ENCODE measurements around the gene NPAS2.

Gene NPAS2

GRCh38 chr2:101025561-101025960 lies 205.6 kb downstream of the NPAS2 start:
- DNase-seq = no peak

DNA sequence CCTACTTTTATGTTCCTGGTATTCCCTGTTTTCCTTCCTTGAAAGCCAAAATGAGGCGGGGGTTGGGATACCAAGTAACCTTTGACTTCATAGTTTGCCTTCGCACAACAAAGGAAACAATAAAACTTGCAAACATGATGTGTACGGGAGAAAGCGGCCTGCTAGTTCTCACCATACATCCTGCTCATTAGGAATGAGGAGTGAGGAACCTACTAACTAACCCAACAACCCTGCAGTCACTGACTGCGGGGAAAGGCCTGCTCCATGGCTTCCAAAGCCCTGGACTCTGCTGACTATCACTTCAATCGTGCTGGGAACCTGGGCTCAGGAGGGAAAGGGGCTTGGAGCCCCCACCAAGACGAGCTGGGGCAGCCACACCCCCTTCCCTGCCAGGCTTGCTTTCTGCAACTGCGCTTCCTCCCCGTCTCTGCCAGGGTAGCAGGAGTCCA lies 206.3 kb downstream of the NPAS2 start:
- no peak for DNase-seq

GRCh38 chr2:101026923-101027469 lies 207.1 kb downstream of the NPAS2 start:
- no peak for DNase-seq

DNA sequence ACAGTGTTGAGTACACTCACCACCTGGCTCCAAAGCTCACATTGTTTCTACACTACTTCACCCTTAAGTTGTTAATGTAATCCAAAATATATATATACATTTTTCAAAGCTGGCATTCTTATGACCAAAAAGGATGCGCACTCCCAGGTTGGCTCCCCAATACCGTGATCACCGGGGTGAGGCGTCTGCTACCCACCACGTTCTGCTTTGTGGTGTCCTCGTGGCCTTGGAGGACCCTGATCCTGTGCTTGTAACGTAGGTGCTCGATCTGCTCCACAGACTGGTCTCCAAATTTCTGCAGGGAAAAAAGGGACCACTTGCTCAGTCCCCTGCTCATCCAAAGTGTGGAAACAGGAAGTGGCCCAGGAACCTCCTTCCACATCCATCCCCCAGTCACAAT lies 207.9 kb downstream of the NPAS2 start:
- DNase-seq = no peak

GRCh38 chr2:101030866-101031554 lies 211.1 kb downstream of the NPAS2 start:
- DNase-seq = peak; percentile 15 to 26

DNA sequence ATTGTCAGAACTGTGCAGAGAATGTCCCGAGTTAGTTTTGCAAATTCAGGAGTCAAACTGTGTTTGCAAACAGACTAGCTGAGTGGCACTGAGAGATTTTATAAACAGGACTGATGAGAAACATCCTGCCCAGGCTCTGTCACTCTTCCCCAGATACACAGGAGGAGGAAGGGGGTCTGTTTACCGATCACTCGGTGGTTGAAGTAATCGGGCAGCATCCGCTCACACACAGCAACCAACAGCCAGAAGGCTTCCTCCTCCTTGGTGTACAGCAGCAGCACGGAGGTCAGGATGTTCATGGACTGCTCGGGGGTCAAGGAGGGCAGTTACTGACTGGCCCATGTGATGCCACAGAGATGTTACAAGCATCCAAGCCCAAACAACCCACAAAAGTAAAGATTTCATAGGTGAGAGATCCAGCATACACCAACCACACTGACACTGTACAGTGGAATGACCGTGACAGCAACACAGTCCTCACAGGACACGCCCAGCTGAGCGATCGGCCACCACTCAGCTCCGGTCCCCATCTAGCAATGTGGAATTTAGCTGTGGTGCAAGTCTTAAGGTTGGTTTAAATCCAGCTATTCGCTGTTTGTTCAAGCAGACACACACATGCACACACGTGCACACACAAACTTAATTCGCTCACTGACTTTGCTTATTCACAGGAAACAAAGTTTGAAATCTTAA lies 212.3 kb downstream of the NPAS2 start:
- DNase-seq = no peak

DNA sequence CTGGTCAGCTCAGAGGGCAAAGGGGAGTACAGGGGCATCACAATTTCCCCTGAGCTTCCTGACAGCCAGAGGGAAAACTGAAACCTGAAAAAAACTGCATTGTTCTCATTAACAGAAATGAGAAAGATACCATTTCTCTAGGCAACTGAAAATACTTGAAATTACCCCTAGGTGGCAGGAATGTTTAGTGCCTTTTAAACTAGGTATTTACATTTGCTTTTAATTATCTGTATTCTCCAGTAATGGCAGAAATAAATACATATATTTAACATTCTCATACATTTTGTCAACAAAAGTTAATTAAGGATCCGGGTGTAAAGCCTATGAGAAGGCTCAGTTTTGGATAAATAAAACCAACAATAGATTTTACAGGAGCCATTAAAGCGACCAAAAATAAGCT lies 216.6 kb downstream of the NPAS2 start:
- DNase-seq = peak; percentile 30 to 37

GRCh38 chr2:101037161-101037755 lies 217.3 kb downstream of the NPAS2 start:
- no peak for DNase-seq

DNA sequence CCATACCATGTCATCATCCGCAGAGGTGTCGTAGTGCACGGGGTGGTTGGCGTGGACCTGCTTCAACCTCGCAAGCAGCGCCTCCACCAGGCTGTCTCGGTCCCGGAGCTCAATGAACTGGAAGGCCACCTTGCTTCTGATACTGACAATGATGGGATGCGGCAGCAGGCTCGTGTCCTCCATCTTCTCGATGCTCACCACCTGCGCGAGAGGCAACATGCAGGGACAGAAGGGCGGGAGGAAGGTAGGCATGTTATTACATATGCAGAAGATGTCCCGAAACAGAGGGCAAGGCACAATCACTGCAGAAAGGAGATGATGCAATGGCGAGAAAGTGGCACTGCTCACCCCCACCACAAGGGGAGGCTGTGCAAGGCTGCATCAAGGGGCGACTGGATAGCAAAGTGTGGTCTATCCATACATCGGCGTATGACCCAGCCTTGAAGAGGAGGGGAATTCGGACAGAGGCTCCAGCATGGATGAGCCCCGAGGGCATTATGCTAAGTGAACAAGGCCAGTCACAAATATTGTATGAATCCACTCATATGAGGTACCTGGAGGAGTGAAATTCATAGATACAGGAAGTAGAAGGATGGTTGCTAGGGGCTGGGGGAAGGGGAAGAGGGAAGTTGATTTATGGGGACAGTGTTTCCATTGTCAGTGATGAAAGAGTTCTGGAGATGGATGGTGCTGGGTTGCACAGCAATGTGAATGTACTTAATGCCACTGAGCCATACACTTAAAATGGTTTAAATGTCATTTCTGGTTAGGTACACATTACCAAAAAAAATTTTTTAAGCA lies 218.7 kb downstream of the NPAS2 start:
- DNase-seq = peak; percentile 57 to 63

DNA sequence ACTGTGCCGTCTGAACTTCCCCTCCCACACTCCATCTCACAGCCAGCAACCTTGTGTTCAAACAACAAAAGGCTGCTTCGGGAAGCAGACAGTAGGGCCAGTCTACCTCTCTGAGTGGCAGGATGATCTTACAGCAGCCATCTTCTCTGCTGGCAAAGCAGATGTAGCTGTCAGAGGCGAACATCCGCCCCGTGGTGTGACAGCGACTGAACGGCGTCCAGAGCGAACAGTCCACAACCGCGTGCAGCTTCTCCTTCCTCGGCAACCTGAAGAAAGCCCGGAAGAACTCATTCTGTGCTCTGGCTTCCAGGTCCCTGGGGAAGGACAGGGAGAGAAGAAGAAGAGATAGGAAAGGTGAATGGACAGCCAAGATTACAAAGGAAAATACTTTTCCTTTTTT lies 220.1 kb downstream of the NPAS2 start:
- no peak for DNase-seq

GRCh38 chr2:101040761-101041160 lies 220.8 kb downstream of the NPAS2 start:
- peak in 1 of 2 donors; percentile 40 for DNase-seq

GRCh38 chr2:101041413-101041812 lies 221.5 kb downstream of the NPAS2 start:
- DNase-seq = peak; percentile 60 to 81

DNA sequence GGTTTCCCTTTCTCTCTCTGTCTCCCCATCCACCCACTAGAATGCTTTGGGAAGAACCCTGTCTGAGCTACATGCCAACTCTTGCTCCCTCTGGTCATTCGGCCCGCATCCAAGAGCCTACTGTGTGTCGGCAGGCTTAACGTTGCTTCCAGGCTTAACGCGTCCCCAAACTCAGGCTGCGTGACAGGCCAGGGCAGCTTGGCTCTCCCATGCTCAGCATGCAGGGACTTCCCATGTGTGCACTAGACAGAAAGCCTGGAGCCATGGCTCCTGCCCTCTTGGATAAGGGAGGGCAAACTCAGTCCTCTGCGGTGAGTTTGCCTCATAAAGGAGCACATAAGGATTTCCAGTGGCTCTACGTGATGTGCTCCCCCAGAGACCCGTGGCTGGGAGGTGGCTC lies 225.4 kb downstream of the NPAS2 start:
- no peak for DNase-seq
